Measurements from ENCODE around the gene CLDN25.
"Not testable (repeated sequence)": the region's sequence is repeated elsewhere in the genome, so short reads cannot be mapped to it uniquely, and the experiment has no call there.

The CLDN25 gene

DNA sequence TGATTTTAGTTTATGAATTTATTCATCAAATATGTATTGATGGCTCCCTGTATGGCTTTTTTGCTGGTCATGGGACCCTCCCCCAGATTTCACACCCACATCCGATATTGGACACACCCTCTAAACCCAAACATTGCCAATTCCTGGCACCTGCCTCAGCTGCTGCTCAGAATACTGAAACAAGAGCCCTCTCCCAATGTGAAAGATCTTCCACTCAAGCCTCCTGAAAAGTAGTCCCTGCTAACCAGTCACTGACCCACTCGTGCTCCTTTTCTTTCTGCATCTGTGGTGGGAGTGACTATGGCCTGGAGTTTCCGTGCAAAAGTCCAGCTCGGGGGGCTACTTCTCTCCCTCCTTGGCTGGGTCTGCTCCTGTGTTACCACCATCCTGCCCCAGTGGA is at the start of gene CLDN25:
Gene CLDN25, plus strand, starts transcription at position 301 of the 400 bp plus-strand sequence. Its CDS starts 0 bp downstream, at position 301.
- no peak within 1 kb of the TSS for H3K27ac Mint-ChIP-seq
- no peak within 1 kb of the TSS for H3K4me3 Mint-ChIP-seq

DNA sequence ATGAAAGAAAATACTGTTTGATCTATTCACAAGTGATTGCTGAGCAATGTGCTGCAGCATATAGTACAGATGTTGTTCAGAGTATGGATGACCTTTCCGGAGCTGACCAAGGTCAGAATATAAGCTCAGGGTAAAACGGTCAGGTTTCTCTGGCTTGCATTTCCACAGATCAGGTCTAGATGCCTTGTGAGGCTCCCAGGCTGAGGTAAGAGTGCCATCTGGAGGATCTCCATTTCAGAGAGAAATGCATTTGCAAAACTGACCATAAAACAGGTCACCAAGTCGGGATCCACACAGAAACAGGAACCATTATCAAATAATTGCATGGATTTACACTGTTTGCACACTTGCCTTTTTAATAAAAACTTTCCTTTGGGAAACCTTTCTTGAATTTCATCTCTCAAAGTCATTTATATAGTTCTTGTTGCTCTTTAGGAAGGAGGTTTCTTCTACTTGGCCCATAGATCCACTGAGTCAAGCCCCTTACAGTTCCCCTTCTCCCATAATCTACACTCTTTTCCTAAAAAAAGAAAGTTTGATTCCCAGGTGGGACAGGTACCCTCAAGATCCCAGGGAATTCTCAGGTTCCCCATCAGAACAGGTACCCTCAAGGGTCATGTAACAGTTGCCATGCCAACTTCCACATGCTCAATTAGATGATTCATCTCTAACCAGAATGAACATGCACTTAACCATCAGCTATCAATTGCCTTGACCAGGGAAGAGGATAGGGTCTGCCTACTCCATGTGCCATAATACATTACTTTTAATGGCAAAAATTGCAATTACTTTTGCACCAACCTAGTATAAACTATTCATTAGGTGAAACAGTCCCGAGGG is 48.5 kb upstream of the CLDN25 start:
- DNase-seq, result no peak

More for the DNA sequence above, at the start of gene CLDN25:
- no peak for DNase-seq
- CTCF ChIA-PET, result no interaction called here
- H3K36me3 Mint-ChIP-seq, result no peaks in the 10 kb centered on the region
- H3K9me3 Mint-ChIP-seq, result no peaks in the 10 kb centered on the region
- H3K4me1 Mint-ChIP-seq, result peaks cover 11% of the 10 kb centered on the region
- H3K27me3 Mint-ChIP-seq, result peaks cover 35% of the 10 kb centered on the region

DNA sequence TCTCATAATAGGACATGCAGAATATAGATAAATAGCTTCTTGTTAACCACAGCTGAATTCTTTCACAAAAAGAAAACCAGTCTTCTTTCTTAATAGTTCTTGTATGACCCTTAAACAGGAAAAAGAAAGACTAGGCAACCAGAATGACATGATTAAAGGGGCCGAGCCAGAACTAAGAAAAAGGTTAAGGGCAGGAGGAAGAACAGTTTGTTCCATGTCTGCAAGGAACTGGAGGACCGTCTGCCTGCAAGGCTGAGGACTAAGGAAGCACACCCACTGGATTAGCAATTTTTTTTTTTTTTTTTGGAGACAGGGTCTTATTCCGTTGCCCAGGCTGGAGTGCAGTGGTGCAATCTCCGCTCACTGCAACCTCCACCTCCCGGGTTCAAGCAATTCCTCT is 47.5 kb upstream of the CLDN25 start:
- Mint-ChIP-seq H3K27me3 (no peaks in the 10 kb centered on the region), H3K36me3 (peaks cover 33% of the 10 kb centered on the region), H3K4me1 (no peaks in the 10 kb centered on the region), H3K27ac (no peak overlapping the region), H3K9me3 (no peaks in the 10 kb centered on the region), H3K4me3 (no peak overlapping the region)
- no peak for DNase-seq
- CTCF ChIA-PET, result interaction anchor here (0.6 to 1.0 kb wide), 2 partner anchors 413 to 427 kb away, joined by 3 to 4 read pairs; no protein-coding TSS in a partner anchor

More for the DNA sequence above, 48.5 kb upstream of the CLDN25 start:
- no peaks in the 10 kb centered on the region for H3K9me3 Mint-ChIP-seq
- CTCF ChIA-PET, result interaction anchor here (1.0 to 1.6 kb wide), 3 partner anchors 177 to 426 kb away, joined by 3 to 4 read pairs (median 4); no protein-coding TSS in a partner anchor
- no peak overlapping the region for H3K4me3 Mint-ChIP-seq
- H3K27me3 Mint-ChIP-seq, result no peaks in the 10 kb centered on the region
- H3K4me1 Mint-ChIP-seq, result no peaks in the 10 kb centered on the region
- H3K27ac Mint-ChIP-seq, result no peak overlapping the region
- H3K36me3 Mint-ChIP-seq, result peaks cover 25% of the 10 kb centered on the region

DNA sequence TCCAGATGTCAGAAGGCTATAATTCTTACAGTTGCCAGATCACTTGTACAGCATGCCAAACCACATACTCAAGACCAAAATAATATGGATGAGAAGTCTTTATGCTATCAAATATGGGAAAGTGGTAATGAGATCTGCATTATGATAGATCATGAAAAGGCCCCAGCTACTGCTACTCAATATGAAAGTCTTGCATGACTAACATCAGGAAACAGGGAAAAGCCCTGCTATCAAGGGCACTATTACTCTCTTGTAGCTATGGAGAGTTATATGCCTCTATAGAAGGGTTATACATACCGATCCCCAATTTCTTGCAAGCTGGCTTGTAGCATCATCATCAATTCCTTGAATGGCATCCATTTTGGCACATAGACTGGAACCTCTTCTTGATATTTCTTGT is 43.3 kb upstream of the CLDN25 start:
- CTCF ChIA-PET, result no interaction called here
- DNase-seq, result no peak
- Mint-ChIP-seq H3K9me3 (no peaks in the 10 kb centered on the region), H3K27me3 (no peaks in the 10 kb centered on the region), H3K36me3 (peaks cover 47% of the 10 kb centered on the region), H3K4me3 (no peak overlapping the region), H3K27ac (no peak overlapping the region), H3K4me1 (no peaks in the 10 kb centered on the region)

DNA sequence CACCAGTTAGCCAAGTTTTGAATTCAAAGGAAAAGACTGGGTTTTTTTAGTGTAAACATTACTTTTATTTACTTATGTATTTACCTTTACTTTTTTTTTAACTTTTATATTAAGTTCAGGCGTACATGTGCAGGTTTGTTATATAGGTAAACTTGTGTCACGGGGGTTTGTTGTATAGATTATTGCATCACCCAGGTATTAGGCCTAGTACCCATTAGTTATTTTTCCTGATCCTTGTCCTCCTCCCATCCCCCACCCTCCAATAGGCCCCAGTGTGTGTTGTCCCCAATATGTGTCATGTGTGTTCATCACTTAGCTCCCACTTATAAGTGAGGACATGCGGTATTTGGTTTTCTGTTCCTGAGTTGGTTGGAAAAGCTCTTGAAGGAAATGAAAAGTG is 26.7 kb upstream of the CLDN25 start:
- no peaks in the 10 kb centered on the region for H3K9me3 Mint-ChIP-seq
- CTCF ChIA-PET, result no interaction called here
- H3K27ac Mint-ChIP-seq, result peak overlapping the region; percentile 38
- peaks cover 17% of the 10 kb centered on the region for H3K36me3 Mint-ChIP-seq
- no peaks in the 10 kb centered on the region for H3K4me1 Mint-ChIP-seq
- no peaks in the 10 kb centered on the region for H3K27me3 Mint-ChIP-seq
- no peak overlapping the region for H3K4me3 Mint-ChIP-seq
- no peak for DNase-seq

DNA sequence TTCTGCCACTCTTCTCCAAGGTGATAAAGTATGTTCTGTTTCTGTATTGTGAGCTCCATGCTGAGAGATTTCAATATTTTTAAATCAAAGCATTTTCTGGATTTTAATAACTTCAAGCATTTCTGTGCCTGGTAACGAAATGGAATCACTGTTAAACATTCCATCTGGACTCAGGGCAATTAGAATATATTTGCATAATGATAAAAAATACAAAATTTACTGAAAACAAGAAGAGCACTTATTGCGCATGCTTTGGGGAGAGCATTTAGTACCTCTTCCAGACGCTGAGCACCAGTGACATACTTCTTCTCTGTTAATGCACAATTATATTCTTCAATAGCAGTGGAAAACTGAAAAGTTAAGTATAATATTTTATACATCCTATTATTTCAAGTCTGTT is 19.4 kb upstream of the CLDN25 start:
- H3K4me3 Mint-ChIP-seq, result no peak overlapping the region
- peaks cover 7% of the 10 kb centered on the region for H3K4me1 Mint-ChIP-seq
- CTCF ChIA-PET, result no interaction called here
- H3K27me3 Mint-ChIP-seq, result no peaks in the 10 kb centered on the region
- peaks cover 49% of the 10 kb centered on the region for H3K36me3 Mint-ChIP-seq
- DNase-seq, result no peak
- H3K27ac Mint-ChIP-seq, result no peak overlapping the region
- H3K9me3 Mint-ChIP-seq, result no peaks in the 10 kb centered on the region

DNA sequence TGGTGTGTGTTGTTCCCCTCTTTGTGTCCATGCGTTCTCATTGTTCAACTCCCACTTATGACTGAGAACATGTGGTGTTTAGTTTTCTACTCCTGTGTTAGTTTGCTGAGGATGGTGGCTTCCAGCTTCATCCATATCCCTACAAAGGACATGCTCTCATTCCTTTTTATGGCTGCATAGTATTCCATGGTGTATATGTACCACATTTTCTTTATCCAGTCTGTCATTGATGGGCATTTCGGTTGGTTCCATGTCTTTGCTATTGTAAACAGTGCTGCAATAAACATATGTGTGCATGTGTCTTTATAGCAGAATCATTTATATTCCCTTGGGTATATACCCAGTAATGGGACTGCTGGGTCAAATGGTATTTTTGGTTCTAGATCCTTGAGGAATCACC is 16.6 kb upstream of the CLDN25 start:
- CTCF ChIA-PET, DNase-seq, H3K9me3 Mint-ChIP-seq, H3K27ac Mint-ChIP-seq, H3K4me1 Mint-ChIP-seq, H3K4me3 Mint-ChIP-seq, H3K27me3 Mint-ChIP-seq: not testable (repeated sequence)
- H3K36me3 Mint-ChIP-seq, result peaks cover 53% of the 10 kb centered on the region

DNA sequence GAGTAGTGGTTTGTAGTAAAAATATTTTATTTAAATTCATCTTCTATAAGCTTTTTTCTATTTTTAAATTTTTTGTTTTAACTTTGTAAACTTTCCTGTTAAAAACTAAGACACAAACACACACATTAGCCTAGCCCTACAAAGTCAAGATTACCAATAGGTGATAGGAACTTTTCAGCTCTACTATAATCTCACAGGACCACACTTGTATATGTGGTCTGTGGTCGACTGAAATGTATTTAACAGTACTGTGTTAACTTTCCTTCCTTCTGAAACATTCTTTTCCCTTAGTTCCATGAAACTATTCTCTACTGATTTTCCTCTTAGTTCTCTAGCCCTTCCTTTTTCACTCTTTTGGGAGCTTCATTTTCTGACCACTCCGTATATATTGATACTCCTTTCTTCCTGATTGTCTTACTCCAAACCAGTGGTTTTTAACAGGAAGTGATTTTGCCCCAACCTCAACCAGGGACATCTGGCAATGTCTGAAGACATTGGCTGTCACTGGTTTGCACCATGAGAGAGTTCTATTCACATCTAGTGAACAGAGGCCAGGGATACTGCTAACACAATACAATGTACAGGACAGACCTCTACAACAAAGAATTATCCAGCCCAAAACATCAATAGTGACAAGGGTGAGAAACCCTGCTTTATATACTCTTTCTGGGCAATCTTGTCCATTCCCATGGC is 14.9 kb upstream of the CLDN25 start:
- no peak overlapping the region for H3K4me3 Mint-ChIP-seq
- no peaks in the 10 kb centered on the region for H3K27me3 Mint-ChIP-seq
- peaks cover 8% of the 10 kb centered on the region for H3K4me1 Mint-ChIP-seq
- H3K9me3 Mint-ChIP-seq, result no peaks in the 10 kb centered on the region
- CTCF ChIA-PET, result no interaction called here
- no peak for DNase-seq
- peaks cover 46% of the 10 kb centered on the region for H3K36me3 Mint-ChIP-seq
- no peak overlapping the region for H3K27ac Mint-ChIP-seq

DNA sequence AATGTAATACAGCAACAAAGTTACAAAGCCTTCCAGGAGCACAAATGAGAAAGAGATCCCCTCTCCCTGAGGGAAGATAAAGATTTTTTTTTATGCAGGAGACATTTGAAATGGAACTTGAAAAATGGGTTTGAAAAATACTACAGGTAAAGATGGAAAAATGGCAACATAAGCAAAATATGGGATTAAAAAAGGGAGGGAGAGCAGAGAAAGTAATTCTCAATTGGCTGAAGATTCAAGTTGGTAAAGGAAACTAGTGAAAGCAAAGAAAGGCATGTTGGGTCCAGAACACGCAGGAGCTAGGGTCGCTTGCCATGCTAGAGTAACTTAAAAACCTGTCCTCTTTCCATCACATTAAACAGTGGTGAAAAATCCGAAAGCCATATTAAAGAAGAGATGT is 7.6 kb upstream of the CLDN25 start:
- H3K36me3 Mint-ChIP-seq, result peaks cover 25% of the 10 kb centered on the region
- CTCF ChIA-PET, result interaction anchor here (0.8 kb wide), 1 partner anchor 24 kb away, joined by 3 read pairs; no protein-coding TSS in a partner anchor
- no peaks in the 10 kb centered on the region for H3K9me3 Mint-ChIP-seq
- peak overlapping the region; percentile 95 for H3K4me3 Mint-ChIP-seq
- H3K27me3 Mint-ChIP-seq, result peaks cover 5% of the 10 kb centered on the region
- no peak overlapping the region for H3K27ac Mint-ChIP-seq
- H3K4me1 Mint-ChIP-seq, result peaks cover 33% of the 10 kb centered on the region
- DNase-seq, result no peak

DNA sequence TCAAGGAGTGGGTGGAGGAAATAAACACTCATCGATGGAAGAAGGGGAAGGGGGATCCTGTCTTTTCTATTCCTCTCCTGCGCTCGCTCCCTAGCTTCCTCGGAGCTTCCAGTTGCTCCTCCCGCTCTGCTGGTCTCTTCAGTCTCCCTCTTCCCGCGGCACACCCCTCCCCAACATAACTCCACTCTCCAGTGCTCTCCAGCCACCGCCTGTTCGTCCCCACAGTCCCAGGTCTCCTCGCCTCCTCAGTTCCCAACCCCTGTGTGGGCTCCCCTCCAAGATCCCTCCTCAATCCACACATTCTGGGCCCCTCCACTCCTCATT is 6.5 kb upstream of the CLDN25 start:
- CTCF ChIA-PET, result interaction anchor here (1.1 kb wide), 1 partner anchor 186 kb away, joined by 4 read pairs; no protein-coding TSS in a partner anchor
- Mint-ChIP-seq H3K27ac (peak overlapping the region; percentile 86), H3K27me3 (peaks cover 10% of the 10 kb centered on the region), H3K4me1 (peaks cover 33% of the 10 kb centered on the region), H3K4me3 (peak overlapping the region; percentile 95), H3K36me3 (peaks cover 15% of the 10 kb centered on the region), H3K9me3 (no peaks in the 10 kb centered on the region)
- DNase-seq, result no peak

DNA sequence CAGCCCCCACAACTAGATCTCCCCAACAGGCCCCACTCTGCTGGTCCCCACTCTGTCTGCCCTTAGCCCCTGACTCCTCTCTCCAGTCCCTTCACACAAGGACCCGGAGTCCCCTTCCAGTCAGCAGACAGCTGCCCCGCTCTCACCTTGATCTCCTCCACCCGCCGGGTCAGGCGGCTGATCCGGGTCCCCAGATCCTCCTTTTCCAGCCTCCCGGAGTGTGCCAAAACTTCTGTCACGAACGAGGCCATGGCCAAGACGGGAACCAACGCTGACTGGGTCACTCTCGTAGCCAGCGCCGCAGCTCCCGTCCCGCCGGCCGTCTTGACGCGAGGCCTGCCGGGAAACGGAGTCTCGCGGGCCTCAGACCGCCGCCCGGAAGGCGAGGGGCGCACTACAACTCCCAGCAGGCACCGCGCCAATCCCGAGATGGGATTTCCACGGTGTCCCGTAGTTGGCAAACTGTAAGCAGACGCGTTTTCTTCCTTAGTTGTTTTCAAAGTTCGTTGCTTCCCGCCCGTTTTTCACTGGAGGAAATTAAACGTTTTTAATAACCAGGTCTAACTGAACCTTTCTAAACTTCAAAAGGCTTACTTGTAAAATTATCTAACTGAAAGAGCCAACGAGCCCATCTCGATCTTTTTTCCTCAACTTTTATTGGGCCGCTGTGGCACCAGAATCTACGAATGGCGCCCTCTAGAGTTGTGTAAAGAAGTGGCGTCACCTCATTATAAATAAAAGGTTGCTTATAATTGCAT is 6.0 kb upstream of the CLDN25 start, which contains the start of gene ZW10:
Gene ZW10, minus strand, starts transcription at position 277 of the 758 bp plus-strand sequence. Its CDS starts 26 bp downstream, at position 251.
- peak; percentile 95 for DNase-seq

DNA sequence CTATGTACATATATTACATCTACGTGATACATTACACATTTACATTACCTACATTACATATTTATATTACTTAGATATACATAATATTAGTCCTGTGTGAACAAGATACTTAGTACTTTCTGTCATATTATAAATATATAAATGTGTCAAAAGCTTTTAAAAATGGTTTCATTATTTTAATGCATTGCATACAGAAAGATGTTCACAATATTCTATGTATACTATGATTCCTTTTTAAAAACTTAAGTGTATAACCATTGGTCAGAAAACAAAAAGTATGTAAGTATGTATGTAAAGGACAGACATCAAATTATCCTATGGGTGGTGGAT is 5.5 kb upstream of the CLDN25 start:
- no peak for DNase-seq
- no peaks in the 10 kb centered on the region for H3K9me3 Mint-ChIP-seq
- peaks cover 33% of the 10 kb centered on the region for H3K4me1 Mint-ChIP-seq
- CTCF ChIA-PET, result interaction anchor here (1.0 to 1.1 kb wide), 2 partner anchors 22 to 187 kb away, joined by 3 to 4 read pairs; no protein-coding TSS in a partner anchor
- H3K4me3 Mint-ChIP-seq, result peak overlapping the region; percentile 95
- no peak overlapping the region for H3K27ac Mint-ChIP-seq
- H3K27me3 Mint-ChIP-seq, result peaks cover 12% of the 10 kb centered on the region
- peaks cover 12% of the 10 kb centered on the region for H3K36me3 Mint-ChIP-seq

More for the DNA sequence above, 6.0 kb upstream of the CLDN25 start, which contains the start of gene ZW10:
- Mint-ChIP-seq H3K27ac (peak within 1 kb of the TSS; percentile 86), H3K36me3 (peaks cover 12% of the 10 kb centered on the region), H3K9me3 (no peaks in the 10 kb centered on the region), H3K4me3 (peak within 1 kb of the TSS; percentile 95), H3K4me1 (peaks cover 33% of the 10 kb centered on the region), H3K27me3 (peaks cover 12% of the 10 kb centered on the region)
- CTCF ChIA-PET, result interaction anchor here (1.0 to 1.1 kb wide), 2 partner anchors 23 to 187 kb away, joined by 3 to 4 read pairs; no protein-coding TSS in a partner anchor

DNA sequence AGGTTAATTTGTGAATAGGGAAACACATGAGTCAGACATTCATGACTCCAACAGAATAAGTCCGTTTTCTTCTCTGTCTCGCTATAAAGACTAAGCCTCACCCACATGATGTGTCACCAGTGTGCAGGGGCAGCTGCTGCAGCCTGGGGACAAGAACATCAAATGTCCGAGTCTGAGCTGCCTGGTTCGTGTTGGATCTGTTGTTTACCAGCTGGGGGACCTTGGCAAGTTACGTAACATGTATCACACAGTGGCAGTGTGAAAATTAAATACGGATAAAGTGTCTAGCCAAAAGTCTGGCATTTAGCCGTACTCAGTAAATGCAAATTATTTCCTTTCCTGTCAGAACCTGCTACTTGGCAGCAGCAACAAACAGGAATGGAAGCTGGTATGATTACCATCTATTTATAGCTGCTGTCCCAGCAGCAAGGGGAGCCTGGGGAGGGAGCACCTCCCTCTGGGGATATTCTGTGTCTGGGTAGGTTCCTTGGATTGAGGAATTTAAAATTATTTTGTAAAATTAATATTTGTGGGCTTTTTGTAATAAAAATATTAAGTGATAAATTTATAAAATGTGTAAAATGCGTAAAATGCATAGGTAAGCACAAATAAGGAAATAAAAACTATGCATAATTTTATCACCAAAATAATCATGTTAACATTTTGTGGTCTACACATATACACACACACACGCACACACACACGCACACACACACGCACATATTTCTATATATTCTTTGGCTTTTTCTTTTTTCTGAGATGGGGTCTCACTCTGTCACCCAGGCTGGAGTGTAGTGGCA is 1.3 kb upstream of the CLDN25 start:
- H3K36me3 Mint-ChIP-seq, result peaks cover 2% of the 10 kb centered on the region
- CTCF ChIA-PET, result no interaction called here
- peaks cover 35% of the 10 kb centered on the region for H3K27me3 Mint-ChIP-seq
- H3K27ac Mint-ChIP-seq, result no peak overlapping the region
- H3K4me1 Mint-ChIP-seq, result peaks cover 16% of the 10 kb centered on the region
- H3K4me3 Mint-ChIP-seq, result no peak overlapping the region
- DNase-seq, result no peak
- H3K9me3 Mint-ChIP-seq, result no peaks in the 10 kb centered on the region
